Gastroesophageal sphincter (tissue), 4 donors: ENCODE data around the gene PSME1. TPM values are rescaled to one million over a fixed set of nuclear protein-coding genes. Genes with fewer than 3 reads are reported as not detected.

Experiments
- ATAC-seq: fragments of 150-250 bp; one replicate; pipeline ENCODE4 v1.9.1; 2016; ENCODE audit warnings: mild to moderate bottlenecking, moderate library complexity
- H3K27ac ChIP-seq, 4 donors: fragments of 200-600 bp; sonication (generic) in 3 of 4; 1 replicate in 3 of 4; 2 replicates in 1 of 4; pipeline ENCODE4 v1.5.1; 2016 to 2019
- H3K27me3 ChIP-seq: fragments of 200-600 bp; sonication (generic); one replicate; pipeline ENCODE4 v1.5.1; 2019
- H3K36me3 ChIP-seq, 2 donors: fragments of 200-600 bp; sonication (generic); one replicate each; pipeline ENCODE4 v1.5.1; 2019; ENCODE audit warnings: control low read depth in 1 of 2
- H3K4me1 ChIP-seq, 3 donors: fragments of 200-600 bp; sonication (generic); 1 replicate in 2 of 3; 2 replicates in 1 of 3; pipeline ENCODE4 v1.5.1; 2016 to 2019; ENCODE audit warnings: control low read depth in 2 of 3
- H3K4me3 ChIP-seq, 2 donors: fragments of 200-600 bp; sonication (generic); one replicate each; pipeline ENCODE4 v1.5.1; 2019; ENCODE audit warnings: mild to moderate bottlenecking in 1 of 2, moderate library complexity in 1 of 2
- H3K9me3 ChIP-seq, 3 donors: fragments of 200-600 bp; sonication (generic); one replicate each; pipeline ENCODE4 v1.5.1; 2017 to 2019; ENCODE audit warnings: control low read depth in 2 of 3
- EP300 ChIP-seq: sonication (generic); formaldehyde crosslinking; IDR thresholded peaks from one replicate; pipeline ENCODE4 v1.6.1; 2017; ENCODE audit warnings: antibody characterized with exemption, mild to moderate bottlenecking
- POLR2A ChIP-seq, 2 donors: fragments of 450-650 bp; IDR thresholded peaks; one replicate each; pipeline ENCODE4 v1.6.1; 2017; ENCODE audit warnings: antibody characterized with exemption in 2 of 2, mild to moderate bottlenecking in 2 of 2, moderate library complexity in 1 of 2
- POLR2AphosphoS5 ChIP-seq: sonication (generic); formaldehyde crosslinking; IDR thresholded peaks from one replicate; pipeline ENCODE4 v1.6.1; 2017; ENCODE audit warnings: antibody characterized with exemption
- WGBS, 2 donors: methylation state at CpG; one replicate each; pipeline ENCODE4 v1.1.5; 2018; ENCODE audit warnings: low coverage in 1 of 2; 5-methylcytosine and 5-hydroxymethylcytosine counted together
- total RNA-seq, 4 donors: library from RNA; depleted of rRNA; stranded (reverse); fragments of >200 nt; gene quantifications; one replicate each; pipeline ENCODE4 v1.1.0, GENCODE V29; 2016
- TF ChIP-seq, protein P1 (sequence below), 4 experiments: fragments of 200-600 bp in 2 of 4; fragments of 450-650 bp in 2 of 4; sonication (generic) in 1 of 4; IDR thresholded peaks; one replicate each; pipeline ENCODE4 v1.5.1; 2017 to 2019; ENCODE audit warnings: antibody characterized with exemption in 4 of 4, mild to moderate bottlenecking in 2 of 4, moderate library complexity in 2 of 4

Gene PSME1
- total RNA-seq, 4 donors from 2014 or later: 114 to 186 (median 127) TPM

- H3K4me1 ChIP-seq: peaks cover 0 to 64% (median 29%) of the 10 kb centered on the region in 3 donors
- 87 to 94% methylated on average over 3 of the region's 8 CpGs for WGBS, 2 donors
- no peaks in the 10 kb centered on the region for H3K27me3 ChIP-seq
- TF ChIP-seq EP300: no peak
- no peak for TF ChIP-seq POLR2AphosphoS5
- TF ChIP-seq, protein P1, sequence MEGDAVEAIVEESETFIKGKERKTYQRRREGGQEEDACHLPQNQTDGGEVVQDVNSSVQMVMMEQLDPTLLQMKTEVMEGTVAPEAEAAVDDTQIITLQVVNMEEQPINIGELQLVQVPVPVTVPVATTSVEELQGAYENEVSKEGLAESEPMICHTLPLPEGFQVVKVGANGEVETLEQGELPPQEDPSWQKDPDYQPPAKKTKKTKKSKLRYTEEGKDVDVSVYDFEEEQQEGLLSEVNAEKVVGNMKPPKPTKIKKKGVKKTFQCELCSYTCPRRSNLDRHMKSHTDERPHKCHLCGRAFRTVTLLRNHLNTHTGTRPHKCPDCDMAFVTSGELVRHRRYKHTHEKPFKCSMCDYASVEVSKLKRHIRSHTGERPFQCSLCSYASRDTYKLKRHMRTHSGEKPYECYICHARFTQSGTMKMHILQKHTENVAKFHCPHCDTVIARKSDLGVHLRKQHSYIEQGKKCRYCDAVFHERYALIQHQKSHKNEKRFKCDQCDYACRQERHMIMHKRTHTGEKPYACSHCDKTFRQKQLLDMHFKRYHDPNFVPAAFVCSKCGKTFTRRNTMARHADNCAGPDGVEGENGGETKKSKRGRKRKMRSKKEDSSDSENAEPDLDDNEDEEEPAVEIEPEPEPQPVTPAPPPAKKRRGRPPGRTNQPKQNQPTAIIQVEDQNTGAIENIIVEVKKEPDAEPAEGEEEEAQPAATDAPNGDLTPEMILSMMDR (IDR thresholded peaks at IDR 0.05): no peak
- no peak for TF ChIP-seq POLR2A (IDR thresholded peaks at IDR 0.05)
- H3K9me3 ChIP-seq: no peaks in the 10 kb centered on the region
- no peak overlapping the region for H3K4me3 ChIP-seq
- H3K36me3 ChIP-seq: peaks cover 0 to 28% of the 10 kb centered on the region in 2 donors
- peak overlapping the region in 3 of 4 donors; percentile 94 to 95 (median 94) for H3K27ac ChIP-seq
- no peak for ATAC-seq
Measured at GRCh38 chr14:24137529-24138395, 1.8 kb downstream of the PSME1 start.

GRCh38 chr14:24138396-24139271, 2.6 kb downstream of the PSME1 start:
- Histone ChIP-seq H3K36me3 (peaks cover 0 to 28% of the 10 kb centered on the region in 2 donors), H3K27ac (peak overlapping the region in 2 of 4 donors; percentile 94)

GRCh38 chr14:24139272-24139934, 3.4 kb downstream of the PSME1 start:
- H3K4me1 ChIP-seq: peaks cover 0 to 75% (median 29%) of the 10 kb centered on the region in 3 donors
- TF ChIP-seq POLR2AphosphoS5 (no peak), EP300 (no peak), POLR2A (IDR thresholded peaks at IDR 0.05) (no peak)
- TF ChIP-seq, protein P1 (IDR thresholded peaks at IDR 0.05): no peak
- peaks cover 0 to 28% of the 10 kb centered on the region in 2 donors for H3K36me3 ChIP-seq
- peak overlapping the region in 3 of 4 donors; percentile 34 to 94 (median 94) for H3K27ac ChIP-seq
- no peaks in the 10 kb centered on the region for H3K27me3 ChIP-seq
- H3K4me3 ChIP-seq: peak overlapping the region in 1 of 2 donors; percentile 89
- no peak for ATAC-seq
- H3K9me3 ChIP-seq: no peaks in the 10 kb centered on the region
- whole genome bisulfite sequencing, 2 donors: 80 to 100% methylated on average over 2 to 5 of the region's 9 CpGs

More at GRCh38 chr14:24138396-24139271, 2.6 kb downstream of the PSME1 start:
- Histone ChIP-seq H3K4me3 (no peak overlapping the region), H3K9me3 (no peaks in the 10 kb centered on the region), H3K4me1 (peaks cover 0 to 68% (median 29%) of the 10 kb centered on the region in 3 donors), H3K27me3 (no peaks in the 10 kb centered on the region)
- 43 to 82% methylated on average over 1 to 5 of the region's 13 CpGs for whole genome bisulfite sequencing, 2 donors
- no peak for ATAC-seq
- TF ChIP-seq POLR2AphosphoS5: no peak
- TF ChIP-seq, protein P1 (IDR thresholded peaks at IDR 0.05): no peak
- TF ChIP-seq POLR2A (IDR thresholded peaks at IDR 0.05): no peak
- TF ChIP-seq EP300: no peak

DNA sequence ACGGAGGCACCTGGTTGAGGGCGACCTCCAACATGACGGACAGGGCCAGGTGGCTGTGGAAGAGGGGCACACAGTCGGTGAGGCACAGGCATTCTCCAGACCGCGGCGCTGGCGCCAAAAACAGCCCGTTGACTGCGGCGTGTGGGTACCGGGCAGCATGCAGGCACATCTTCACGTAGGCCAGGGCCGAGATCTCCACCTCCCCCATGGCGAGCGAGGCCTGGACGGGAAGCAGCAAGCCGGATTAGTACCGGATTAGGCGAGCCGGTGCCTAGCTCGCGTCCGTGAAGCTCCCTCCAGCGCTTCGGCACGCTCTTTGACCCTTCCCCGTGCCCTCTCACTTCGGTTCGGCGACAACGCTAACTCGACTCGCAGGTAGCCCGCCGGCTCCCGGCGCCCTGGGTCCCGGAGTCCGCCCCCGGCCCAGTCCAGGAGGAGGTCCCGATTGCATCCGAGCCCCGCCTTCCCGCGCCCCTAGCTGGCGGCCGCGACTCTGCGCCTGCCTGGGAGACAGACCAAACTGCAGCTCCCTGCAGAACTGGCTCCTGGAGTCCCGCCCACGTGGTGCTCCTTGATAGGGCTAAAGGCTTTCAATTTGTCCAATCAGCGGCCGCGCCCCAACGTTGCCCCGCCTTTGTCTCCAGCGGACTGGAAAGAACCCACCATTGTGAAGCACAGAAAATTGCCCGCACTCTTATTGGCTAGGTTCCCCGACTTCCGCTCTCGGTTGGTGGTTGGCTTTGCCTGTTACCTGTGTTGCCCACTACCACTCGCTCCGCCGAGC, 5.3 kb downstream of the PSME1 start, which contains the start of gene EMC9:
EMC9 (minus strand) TSS at position 495 of the 784 bp plus-strand sequence; CDS start at position 208, 287 bp downstream.
- no peaks in the 10 kb centered on the region for H3K9me3 ChIP-seq
- H3K27ac ChIP-seq: peak within 1 kb of the TSS; percentile 72 to 94 (median 94)
- no CpG with 5 or more reads among the region's 65 CpGs for WGBS, 2 donors
- no peaks in the 10 kb centered on the region for H3K27me3 ChIP-seq
- H3K4me3 ChIP-seq: peak within 1 kb of the TSS; percentile 41 to 89
- H3K4me1 ChIP-seq: peaks cover 0 to 86% (median 39%) of the 10 kb centered on the region in 3 donors
- ATAC-seq: peak; percentile 97
- TF ChIP-seq POLR2AphosphoS5 (peak; percentile 48), EP300 (no peak), POLR2A (IDR thresholded peaks at IDR 0.05) (peak; percentile 68 to 78)
- TF ChIP-seq, protein P1 (IDR thresholded peaks at IDR 0.05): peak in 3 of 4 experiments; percentile 65 to 83 (median 73)
- H3K36me3 ChIP-seq: peaks cover 0 to 28% of the 10 kb centered on the region in 2 donors
